ENCODE data around the gene SLC7A10. TPM values are rescaled to one million over a fixed set of nuclear protein-coding genes. Genes with fewer than 3 reads are reported as not detected.
"Not testable (repeated sequence)": the region's sequence is repeated elsewhere in the genome, so short reads cannot be mapped to it uniquely, and the experiment has no call there.

SLC7A10 gene
- total RNA-seq, 1 experiment from 2014 or later: not detected

GRCh38 chr19:33224694-33225457 lies 774 bp downstream of the SLC7A10 start:
- peaks cover 16% of the 10 kb centered on the region for H3K27me3 Mint-ChIP-seq (ENCODE audit: insufficient read depth, unreplicated experiment)
- POLR2A ChIA-PET: interaction anchor here (1.0 kb wide), 1 partner anchor 41 kb away, joined by 3 read pairs; no protein-coding TSS in a partner anchor
- H3K4me3 Mint-ChIP-seq (ENCODE audit: unreplicated experiment): no peak overlapping the region
- no peak overlapping the region for H3K27ac Mint-ChIP-seq (ENCODE audit: low read depth, unreplicated experiment)
- H3K36me3 Mint-ChIP-seq (ENCODE audit: insufficient read depth, unreplicated experiment): no peaks in the 10 kb centered on the region
- peaks cover 16% of the 10 kb centered on the region for H3K9me3 Mint-ChIP-seq (ENCODE audit: unreplicated experiment)
- intact Hi-C loops (cut with micrococcal nuclease): no loop called here
- TF ChIP-seq, protein P1, sequence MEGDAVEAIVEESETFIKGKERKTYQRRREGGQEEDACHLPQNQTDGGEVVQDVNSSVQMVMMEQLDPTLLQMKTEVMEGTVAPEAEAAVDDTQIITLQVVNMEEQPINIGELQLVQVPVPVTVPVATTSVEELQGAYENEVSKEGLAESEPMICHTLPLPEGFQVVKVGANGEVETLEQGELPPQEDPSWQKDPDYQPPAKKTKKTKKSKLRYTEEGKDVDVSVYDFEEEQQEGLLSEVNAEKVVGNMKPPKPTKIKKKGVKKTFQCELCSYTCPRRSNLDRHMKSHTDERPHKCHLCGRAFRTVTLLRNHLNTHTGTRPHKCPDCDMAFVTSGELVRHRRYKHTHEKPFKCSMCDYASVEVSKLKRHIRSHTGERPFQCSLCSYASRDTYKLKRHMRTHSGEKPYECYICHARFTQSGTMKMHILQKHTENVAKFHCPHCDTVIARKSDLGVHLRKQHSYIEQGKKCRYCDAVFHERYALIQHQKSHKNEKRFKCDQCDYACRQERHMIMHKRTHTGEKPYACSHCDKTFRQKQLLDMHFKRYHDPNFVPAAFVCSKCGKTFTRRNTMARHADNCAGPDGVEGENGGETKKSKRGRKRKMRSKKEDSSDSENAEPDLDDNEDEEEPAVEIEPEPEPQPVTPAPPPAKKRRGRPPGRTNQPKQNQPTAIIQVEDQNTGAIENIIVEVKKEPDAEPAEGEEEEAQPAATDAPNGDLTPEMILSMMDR (IDR thresholded peaks at IDR 0.05; ENCODE audit: unreplicated experiment): no peak
- no peaks in the 10 kb centered on the region for H3K4me1 Mint-ChIP-seq (ENCODE audit: insufficient read depth, unreplicated experiment)
- CTCF ChIA-PET: interaction anchor here (0.5 to 2.9 kb wide), 7 partner anchors 11 to 901 kb away, joined by 3 to 18 read pairs (median 4); no protein-coding TSS in a partner anchor
- BruUV-seq (replicated peaks): no TSS peak
- no peak for DNase-seq (ENCODE audit: unreplicated experiment)

GRCh38 chr19:33222255-33222654 lies 3.4 kb downstream of the SLC7A10 start:
- BruUV-seq (replicated peaks); POLR2A ChIA-PET; H3K9me3 Mint-ChIP-seq (ENCODE audit: unreplicated experiment); H3K36me3 Mint-ChIP-seq (ENCODE audit: insufficient read depth, unreplicated experiment); H3K4me1 Mint-ChIP-seq (ENCODE audit: insufficient read depth, unreplicated experiment); H3K27ac Mint-ChIP-seq (ENCODE audit: low read depth, unreplicated experiment); intact Hi-C loops (cut with micrococcal nuclease); H3K4me3 Mint-ChIP-seq (ENCODE audit: unreplicated experiment); DNase-seq (ENCODE audit: unreplicated experiment): not testable (repeated sequence)
- H3K27me3 Mint-ChIP-seq (ENCODE audit: insufficient read depth, unreplicated experiment): peaks cover 16% of the 10 kb centered on the region
- CTCF ChIA-PET: interaction anchor here (1.7 kb wide), 1 partner anchor 38 kb away, joined by 7 read pairs; no protein-coding TSS in a partner anchor

GRCh38 chr19:33221638-33222037 lies 4.0 kb downstream of the SLC7A10 start:
- DNase-seq (ENCODE audit: unreplicated experiment): no peak
- POLR2A ChIA-PET: interaction anchor here (0.7 kb wide), 1 partner anchor 695 kb away, joined by 3 read pairs; no protein-coding TSS in a partner anchor
- H3K9me3 Mint-ChIP-seq (ENCODE audit: unreplicated experiment): no peaks in the 10 kb centered on the region
- H3K27ac Mint-ChIP-seq (ENCODE audit: low read depth, unreplicated experiment): no peak overlapping the region
- H3K4me3 Mint-ChIP-seq (ENCODE audit: unreplicated experiment): no peak overlapping the region
- H3K27me3 Mint-ChIP-seq (ENCODE audit: insufficient read depth, unreplicated experiment): peaks cover 16% of the 10 kb centered on the region
- intact Hi-C loops (cut with micrococcal nuclease): no loop called here
- TF ChIP-seq, protein P1 (IDR thresholded peaks at IDR 0.05; ENCODE audit: unreplicated experiment): no peak
- H3K36me3 Mint-ChIP-seq (ENCODE audit: insufficient read depth, unreplicated experiment): no peaks in the 10 kb centered on the region
- CTCF ChIA-PET: interaction anchor here (0.6 to 1.7 kb wide), 4 partner anchors 14 to 45 kb away, joined by 3 to 7 read pairs (median 4); no protein-coding TSS in a partner anchor
- BruUV-seq (replicated peaks): no TSS peak
- no peaks in the 10 kb centered on the region for H3K4me1 Mint-ChIP-seq (ENCODE audit: insufficient read depth, unreplicated experiment)

DNA sequence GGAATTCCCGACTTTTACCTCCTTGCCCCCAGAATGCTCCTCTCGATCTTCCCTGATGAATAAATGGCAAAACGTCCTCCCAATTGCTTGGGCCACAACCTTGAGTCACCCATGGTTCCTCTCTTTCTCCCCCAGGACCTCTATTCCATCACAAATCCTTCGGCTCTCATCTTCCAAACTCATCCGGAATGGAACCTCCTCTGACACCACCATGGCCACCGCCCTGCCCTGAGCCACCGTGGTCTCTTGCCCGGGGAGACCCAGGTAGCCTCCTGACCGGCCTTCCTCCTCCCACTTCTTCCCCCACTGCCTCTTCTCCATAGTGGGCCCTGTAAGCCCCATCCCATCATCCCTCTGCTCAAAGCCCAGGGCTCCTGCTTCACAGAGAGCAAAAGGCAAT lies 4.9 kb downstream of the SLC7A10 start:
- TF ChIP-seq, protein P1 (IDR thresholded peaks at IDR 0.05; ENCODE audit: unreplicated experiment): no peak
- Mint-ChIP-seq H3K4me3 (ENCODE audit: unreplicated experiment) (no peak overlapping the region), H3K27me3 (ENCODE audit: insufficient read depth, unreplicated experiment) (peaks cover 16% of the 10 kb centered on the region), H3K4me1 (ENCODE audit: insufficient read depth, unreplicated experiment) (no peaks in the 10 kb centered on the region), H3K9me3 (ENCODE audit: unreplicated experiment) (no peaks in the 10 kb centered on the region), H3K36me3 (ENCODE audit: insufficient read depth, unreplicated experiment) (no peaks in the 10 kb centered on the region), H3K27ac (ENCODE audit: low read depth, unreplicated experiment) (no peak overlapping the region)
- ChIA-PET POLR2A (no interaction called here), CTCF (interaction anchor here (0.9 to 1.7 kb wide), 3 partner anchors 15 to 44 kb away, joined by 3 to 7 read pairs (median 4); no protein-coding TSS in a partner anchor)
- no TSS peak for BruUV-seq (replicated peaks)
- DNase-seq (ENCODE audit: unreplicated experiment): no peak
- intact Hi-C loops (cut with micrococcal nuclease): no loop called here
